HEK293T (cell line): ENCODE measurements around the gene CLEC2D.
"Not testable (repeated sequence)": the region's sequence is repeated elsewhere in the genome, so short reads cannot be mapped to it uniquely, and the experiment has no call there.

ENCODE experiments used
- CTCF ChIA-PET: fragments of 350-600 bp; formaldehyde crosslinking; extraction: SDS; loops from one replicate; lab custom pipeline; 2021; ENCODE audit warnings: antibody characterized with exemption, inconsistent platforms; lab: Yijun Ruan, JAX
- POLR2A ChIA-PET: fragments of 350-600 bp; formaldehyde crosslinking; extraction: SDS; loops from one replicate; lab custom pipeline; 2020; ENCODE audit warnings: antibody characterized with exemption, inconsistent platforms; lab: Yijun Ruan, JAX
- DNase-seq: peaks from one replicate; pipeline ENCODE4 v3.0.0; 2012; ENCODE audit warnings: mixed read lengths; ENCODE audit errors: extremely low spot score
- ARNT ChIP-seq: fragments of 450-650 bp; IDR thresholded peaks from 2 replicates; pipeline ENCODE4 v1.6.1; 2017; ENCODE audit warnings: mild to moderate bottlenecking
- BHLHE40 ChIP-seq: fragments of 450-650 bp; IDR thresholded peaks from 2 replicates; pipeline ENCODE4 v1.6.1; 2016; ENCODE audit warnings: mild to moderate bottlenecking, moderate library complexity, borderline replicate concordance
- CTBP1 ChIP-seq: fragments of 450-650 bp; IDR thresholded peaks from 2 replicates; pipeline ENCODE4 v1.6.1; 2016; ENCODE audit warnings: borderline replicate concordance
- ELF4 ChIP-seq: fragments of 450-650 bp; IDR thresholded peaks from 2 replicates; pipeline ENCODE4 v1.6.1; 2017; ENCODE audit warnings: antibody characterized with exemption
- FOXA1 ChIP-seq: fragments of 450-650 bp; IDR thresholded peaks from 2 replicates; pipeline ENCODE4 v1.6.1; 2016; ENCODE audit warnings: mild to moderate bottlenecking
- FOXK2 ChIP-seq: fragments of 450-650 bp; IDR thresholded peaks from 2 replicates; pipeline ENCODE4 v1.6.1; 2016; ENCODE audit warnings: mild to moderate bottlenecking
- FOXM1 ChIP-seq: fragments of 450-650 bp; IDR thresholded peaks from 2 replicates; pipeline ENCODE4 v1.6.1; 2017; ENCODE audit warnings: mild to moderate bottlenecking, borderline replicate concordance
- HDGF ChIP-seq: fragments of 450-650 bp; IDR thresholded peaks from 2 replicates; pipeline ENCODE4 v1.6.1; 2017; ENCODE audit warnings: antibody characterized with exemption, borderline replicate concordance
- L3MBTL2 ChIP-seq: fragments of 450-650 bp; conservative IDR thresholded peaks from 2 replicates; pipeline ENCODE4 v1.6.1; 2016; ENCODE audit warnings: mild to moderate bottlenecking
- LEF1 ChIP-seq: fragments of 450-650 bp; IDR thresholded peaks from 2 replicates; pipeline ENCODE4 v1.6.1; 2017; ENCODE audit warnings: mild to moderate bottlenecking, borderline replicate concordance
- NFRKB ChIP-seq: fragments of 450-650 bp; IDR thresholded peaks from 2 replicates; pipeline ENCODE4 v1.6.1; 2016; ENCODE audit warnings: mild to moderate bottlenecking, moderate library complexity
- SP1 ChIP-seq: fragments of 450-650 bp; IDR thresholded peaks from 2 replicates; pipeline ENCODE4 v1.6.1; 2017
- SUZ12 ChIP-seq: fragments of 450-650 bp; IDR thresholded peaks from 2 replicates; pipeline ENCODE4 v1.6.1; 2016; ENCODE audit warnings: mild to moderate bottlenecking
- TARDBP ChIP-seq: fragments of 450-650 bp; IDR thresholded peaks from 2 replicates; pipeline ENCODE4 v1.6.1; 2016
- ZNF384 ChIP-seq: fragments of 450-650 bp; IDR thresholded peaks from 2 replicates; pipeline ENCODE4 v1.6.1; 2016
- TF ChIP-seq, protein P1 (sequence below): fragments of 450-650 bp; IDR thresholded peaks from 2 replicates; pipeline ENCODE4 v1.6.1; 2016

Gene CLEC2D

DNA sequence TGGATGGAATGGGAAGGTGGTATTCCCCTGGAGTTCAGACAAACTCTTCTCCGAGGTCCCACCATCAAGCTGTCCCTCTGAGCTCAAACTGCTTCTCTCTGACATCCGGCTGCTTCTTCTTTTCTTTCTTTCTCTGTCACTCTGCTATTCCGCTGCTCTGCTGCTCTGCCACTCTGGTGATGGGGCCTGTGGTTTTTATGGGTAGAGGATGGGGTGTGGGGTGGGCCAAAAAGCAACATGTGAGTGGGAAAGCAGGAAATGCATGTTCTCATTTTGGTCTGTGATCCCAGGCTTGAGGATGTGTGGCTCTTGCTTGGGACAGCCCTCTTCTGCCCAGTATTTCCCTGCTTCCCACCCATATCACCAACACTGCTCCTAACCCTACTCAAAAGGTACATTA lies 32.7 kb downstream of the CLEC2D start:
- TF ChIP-seq FOXM1 (no peak), FOXK2 (no peak), ELF4 (no peak), ARNT (no peak), SUZ12 (no peak), BHLHE40 (no peak), TARDBP (no peak), FOXA1 (no peak), ZNF384 (no peak), CTBP1 (no peak), HDGF (no peak), LEF1 (no peak), NFRKB (no peak), L3MBTL2 (no peak), SP1 (no peak)
- TF ChIP-seq, protein P1, sequence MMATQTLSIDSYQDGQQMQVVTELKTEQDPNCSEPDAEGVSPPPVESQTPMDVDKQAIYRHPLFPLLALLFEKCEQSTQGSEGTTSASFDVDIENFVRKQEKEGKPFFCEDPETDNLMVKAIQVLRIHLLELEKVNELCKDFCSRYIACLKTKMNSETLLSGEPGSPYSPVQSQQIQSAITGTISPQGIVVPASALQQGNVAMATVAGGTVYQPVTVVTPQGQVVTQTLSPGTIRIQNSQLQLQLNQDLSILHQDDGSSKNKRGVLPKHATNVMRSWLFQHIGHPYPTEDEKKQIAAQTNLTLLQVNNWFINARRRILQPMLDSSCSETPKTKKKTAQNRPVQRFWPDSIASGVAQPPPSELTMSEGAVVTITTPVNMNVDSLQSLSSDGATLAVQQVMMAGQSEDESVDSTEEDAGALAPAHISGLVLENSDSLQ, result no peak
- DNase-seq, result no peak
- POLR2A ChIA-PET, result interaction anchor here (0.8 kb wide), 1 partner anchor 54 kb away, joined by 3 read pairs; no protein-coding TSS in a partner anchor
- CTCF ChIA-PET, result no interaction called here

- CTCF ChIA-PET, POLR2A ChIA-PET, DNase-seq: not testable (repeated sequence)
Measured at GRCh38 chr12:9704561-9704960, 35.0 kb downstream of the CLEC2D start.

DNA sequence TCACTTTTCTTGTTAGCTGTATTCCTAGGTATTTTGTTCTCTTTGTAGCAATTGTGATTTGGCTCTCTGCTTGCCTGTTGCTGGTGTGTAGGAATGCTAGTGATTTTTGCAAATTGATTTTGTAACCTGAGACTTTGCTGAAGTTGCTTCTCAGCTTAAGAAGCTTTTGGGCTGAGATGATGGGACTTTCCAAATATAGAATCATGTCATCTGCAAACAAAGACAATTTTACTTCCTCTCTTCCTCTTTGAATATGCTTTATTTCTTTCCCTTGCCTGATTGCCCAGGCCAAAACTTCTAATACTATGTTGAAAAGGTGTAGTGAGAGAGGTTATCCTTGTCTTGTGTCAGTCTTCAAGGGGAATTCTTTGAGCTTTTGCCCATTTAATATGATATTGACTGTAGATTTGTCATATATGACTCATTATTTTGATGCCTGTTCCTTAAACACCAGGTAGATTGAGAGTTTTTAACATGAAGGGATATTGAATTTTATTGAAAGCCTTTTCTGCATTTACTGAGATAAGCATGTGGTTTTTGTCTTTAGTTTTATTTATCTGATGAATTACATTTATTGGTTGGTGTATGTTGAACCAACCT lies 36.7 kb downstream of the CLEC2D start:
- no peak for DNase-seq
- TF ChIP-seq LEF1 (no peak), L3MBTL2 (no peak), FOXK2 (no peak), ARNT (no peak), NFRKB (no peak), FOXA1 (no peak), ELF4 (no peak), CTBP1 (no peak), FOXM1 (no peak), ZNF384 (no peak)
- TF ChIP-seq, protein P1, result no peak
- CTCF ChIA-PET, result interaction anchor here (0.7 kb wide), 1 partner anchor 19 kb away, joined by 3 read pairs; no protein-coding TSS in a partner anchor
- POLR2A ChIA-PET, result no interaction called here

- ChIA-PET CTCF (no interaction called here), POLR2A (no interaction called here)
- DNase-seq, result no peak
- no peak for TF ChIP-seq SUZ12
Measured at GRCh38 chr12:9707356-9707755, 37.8 kb downstream of the CLEC2D start.

GRCh38 chr12:9707864-9708808 lies 38.6 kb downstream of the CLEC2D start:
- ChIA-PET CTCF (interaction anchor here (0.6 to 1.1 kb wide), 6 partner anchors 21 to 73 kb away, joined by 3 to 4 read pairs (median 3); no protein-coding TSS in a partner anchor), POLR2A (interaction anchor here (0.6 kb wide), 1 partner anchor 61 kb away, joined by 4 read pairs; no protein-coding TSS in a partner anchor)
- TF ChIP-seq FOXK2 (no peak), TARDBP (no peak), FOXM1 (no peak), NFRKB (no peak), CTBP1 (no peak), ZNF384 (no peak), HDGF (no peak), SUZ12 (no peak)
- peak; percentile 38 for DNase-seq

DNA sequence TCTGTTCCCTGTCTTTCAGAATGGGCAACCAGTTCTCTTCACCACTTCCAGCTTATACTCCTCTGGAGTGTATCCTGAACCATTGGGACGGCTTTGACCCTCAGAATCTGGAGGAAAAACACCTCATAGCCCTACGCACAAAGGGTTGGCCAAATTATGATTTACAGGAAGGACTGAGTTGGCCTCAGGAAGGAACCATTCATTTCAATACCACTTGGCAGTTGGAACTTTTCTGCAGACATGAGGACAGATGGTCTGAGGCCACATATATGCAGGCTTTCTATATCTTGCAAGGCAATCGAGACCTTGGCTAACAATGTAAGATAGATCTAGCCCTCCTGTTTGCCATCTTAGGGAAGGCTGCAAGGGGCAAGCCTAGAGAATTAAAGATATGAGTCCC lies 39.3 kb downstream of the CLEC2D start:
- ChIA-PET POLR2A (interaction anchor here (0.6 kb wide), 1 partner anchor 61 kb away, joined by 4 read pairs; no protein-coding TSS in a partner anchor), CTCF (interaction anchor here (0.6 to 1.1 kb wide), 5 partner anchors 21 to 74 kb away, joined by 3 to 4 read pairs (median 3); no protein-coding TSS in a partner anchor)
- no peak for DNase-seq
- TF ChIP-seq ARNT (no peak), HDGF (no peak), FOXA1 (no peak), SUZ12 (no peak), ELF4 (no peak), SP1 (no peak), LEF1 (no peak), FOXK2 (no peak), TARDBP (no peak), ZNF384 (no peak), NFRKB (no peak), L3MBTL2 (no peak), BHLHE40 (no peak), FOXM1 (no peak), CTBP1 (no peak)
- TF ChIP-seq, protein P1, result no peak
